NCI-H2107 treated with DMSO at 0.1 percent for 48 hours (cell line): ENCODE measurements around the gene AVL9.

Experiments
- DNase-seq: peaks from one replicate; lab custom pipeline; 2025; ENCODE audit not compliant: unreplicated experiment; lab: John Stamatoyannopoulos, UW

Gene AVL9

GRCh38 chr7:32532716-32533115 lies 37.4 kb downstream of the AVL9 start:
- DNase-seq, result no peak

- DNase-seq, result no peak
These were observed 38.2 kb downstream of the AVL9 start for GRCh38 chr7:32533276-32534029.

GRCh38 chr7:32535162-32535702 lies 39.9 kb downstream of the AVL9 start:
- no peak for DNase-seq

- DNase-seq, result no peak
These were observed 40.7 kb downstream of the AVL9 start for GRCh38 chr7:32536016-32536415.

- DNase-seq, result no peak
These were observed 41.3 kb downstream of the AVL9 start for GRCh38 chr7:32536585-32536984.

GRCh38 chr7:32537760-32538159 lies 42.5 kb downstream of the AVL9 start:
- no peak for DNase-seq

GRCh38 chr7:32539366-32539765 lies 44.1 kb downstream of the AVL9 start:
- DNase-seq, result no peak

GRCh38 chr7:32539919-32540531 lies 44.7 kb downstream of the AVL9 start:
- DNase-seq, result no peak

- DNase-seq, result no peak
These were observed 47.3 kb downstream of the AVL9 start for GRCh38 chr7:32542595-32542994.

- no peak for DNase-seq
These were observed 64.2 kb downstream of the AVL9 start for GRCh38 chr7:32559480-32559879.

- no peak for DNase-seq
These were observed 64.8 kb downstream of the AVL9 start for GRCh38 chr7:32560075-32560474.

- no peak for DNase-seq
These were observed 66.3 kb downstream of the AVL9 start for GRCh38 chr7:32561613-32562012.

- no peak for DNase-seq
These were observed 69.3 kb downstream of the AVL9 start for GRCh38 chr7:32564542-32564941.

GRCh38 chr7:32569388-32570289 lies 74.3 kb downstream of the AVL9 start:
- no peak for DNase-seq

GRCh38 chr7:32573110-32573687 lies 77.9 kb downstream of the AVL9 start:
- DNase-seq, result no peak

GRCh38 chr7:32574626-32575025 lies 79.3 kb downstream of the AVL9 start:
- no peak for DNase-seq

GRCh38 chr7:32577421-32577820 lies 82.1 kb downstream of the AVL9 start:
- no peak for DNase-seq

- DNase-seq, result no peak
These were observed 84.5 kb downstream of the AVL9 start for GRCh38 chr7:32579776-32580175.

- DNase-seq, result no peak
These were observed 85.4 kb downstream of the AVL9 start for GRCh38 chr7:32580646-32581045.

- DNase-seq, result no peak
These were observed 86.7 kb downstream of the AVL9 start for GRCh38 chr7:32582036-32582435.

- DNase-seq, result no peak
These were observed 88.5 kb downstream of the AVL9 start for GRCh38 chr7:32583791-32584190.
